HG03175 (cell line): ENCODE data around the gene ZBTB2.
"Not testable (repeated sequence)": the region's sequence is repeated elsewhere in the genome, so short reads cannot be mapped to it uniquely, and the experiment has no call there.

ENCODE experiments used
- ATAC-seq: cut with Tn5 transposase; IDR thresholded peaks from one replicate; pipeline ENCODE4 v1.9.1; 2021; ENCODE audit warnings: mild to moderate bottlenecking, moderate library complexity; ENCODE audit not compliant: unreplicated experiment

Gene ZBTB2

DNA sequence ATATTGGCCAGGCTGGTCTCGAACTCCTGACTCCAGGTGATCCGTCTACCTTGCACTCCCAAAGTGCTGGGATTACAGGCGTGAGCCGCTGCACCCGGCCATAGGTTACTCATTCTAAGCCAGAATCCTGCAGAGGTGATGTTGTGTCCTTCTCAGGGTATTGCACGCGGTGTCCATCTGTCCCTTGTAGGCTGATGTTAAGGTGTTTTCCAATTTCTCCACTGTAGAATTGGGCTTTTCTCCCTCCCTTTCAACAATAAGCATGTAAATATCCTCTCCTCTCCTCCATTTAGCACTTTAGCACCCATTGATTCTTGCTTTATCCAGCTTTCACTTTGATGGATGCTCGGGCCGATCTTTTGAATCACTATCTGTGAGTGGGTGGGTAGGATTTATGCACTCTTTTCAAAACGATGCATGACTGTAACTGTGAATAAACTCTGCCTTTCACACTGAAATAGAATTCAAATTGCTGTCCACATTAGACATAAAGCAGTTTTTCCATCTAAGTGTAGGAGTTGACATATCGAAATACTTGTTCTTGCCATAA is 52.6 kb downstream of the ZBTB2 start:
- no peak for ATAC-seq

DNA sequence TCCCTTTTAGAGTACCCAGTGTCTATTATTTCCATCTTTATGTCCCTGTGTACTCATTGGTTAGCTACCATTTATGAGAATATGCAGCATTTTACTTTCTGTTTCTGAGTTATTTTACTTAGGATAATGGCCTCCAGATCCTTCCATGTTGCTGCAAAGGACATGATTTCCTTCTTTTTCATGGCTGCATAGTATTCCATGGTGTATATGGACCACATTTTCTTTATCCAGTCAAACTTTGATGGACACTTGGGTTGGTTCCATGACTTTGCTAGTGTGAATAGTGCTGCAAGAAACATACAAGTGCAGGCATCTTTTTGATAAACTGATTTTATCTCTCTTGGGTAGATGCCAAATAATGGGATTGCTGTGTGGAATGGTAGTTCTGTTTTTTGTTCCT is 55.4 kb downstream of the ZBTB2 start:
- no peak for ATAC-seq

DNA sequence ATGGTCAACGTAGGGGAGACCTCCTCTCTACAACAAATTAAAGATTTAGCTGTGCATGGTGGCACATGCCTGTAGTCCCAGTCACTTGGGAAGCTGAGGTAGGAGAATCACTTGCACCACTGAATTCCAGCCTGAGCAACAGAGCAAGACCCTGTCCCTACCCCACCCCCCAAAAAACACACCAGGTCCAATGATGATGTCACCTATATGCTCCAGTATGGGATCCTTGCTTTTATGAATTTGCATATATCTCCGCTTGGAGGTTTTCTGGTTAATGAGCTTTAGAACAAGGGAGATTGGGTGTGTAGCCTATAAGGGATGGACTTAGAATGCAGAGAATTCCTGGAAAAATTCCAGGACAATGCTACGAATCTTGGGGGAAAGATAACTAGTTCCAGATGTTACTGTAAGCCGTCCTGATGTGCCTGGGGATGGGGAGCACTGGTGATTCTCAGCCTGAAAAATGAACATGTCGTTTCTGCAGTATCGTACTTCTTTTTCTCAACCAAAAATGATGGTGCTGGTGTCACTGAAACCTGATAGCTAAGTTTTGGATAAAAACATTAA is 61.1 kb downstream of the ZBTB2 start:
- no peak for ATAC-seq

DNA sequence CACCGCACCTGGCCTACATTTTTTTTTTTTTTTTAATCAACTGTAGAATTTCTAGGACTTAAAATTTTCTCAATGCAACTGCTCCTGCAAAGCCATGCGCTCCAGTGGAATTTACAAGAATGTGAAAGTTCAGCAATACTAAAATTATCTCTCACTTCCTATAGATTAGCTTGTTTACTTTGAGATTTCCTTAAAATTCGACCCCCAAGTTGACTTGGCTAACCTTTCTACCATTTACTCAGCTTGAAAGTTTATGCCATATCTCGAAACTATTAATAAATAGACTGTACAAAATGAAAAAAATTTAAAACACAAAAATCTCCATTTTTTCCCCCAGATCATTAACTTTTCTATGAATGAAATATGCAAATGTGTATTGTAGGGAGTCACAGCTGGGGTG is 64.3 kb downstream of the ZBTB2 start:
- ATAC-seq = no peak

DNA sequence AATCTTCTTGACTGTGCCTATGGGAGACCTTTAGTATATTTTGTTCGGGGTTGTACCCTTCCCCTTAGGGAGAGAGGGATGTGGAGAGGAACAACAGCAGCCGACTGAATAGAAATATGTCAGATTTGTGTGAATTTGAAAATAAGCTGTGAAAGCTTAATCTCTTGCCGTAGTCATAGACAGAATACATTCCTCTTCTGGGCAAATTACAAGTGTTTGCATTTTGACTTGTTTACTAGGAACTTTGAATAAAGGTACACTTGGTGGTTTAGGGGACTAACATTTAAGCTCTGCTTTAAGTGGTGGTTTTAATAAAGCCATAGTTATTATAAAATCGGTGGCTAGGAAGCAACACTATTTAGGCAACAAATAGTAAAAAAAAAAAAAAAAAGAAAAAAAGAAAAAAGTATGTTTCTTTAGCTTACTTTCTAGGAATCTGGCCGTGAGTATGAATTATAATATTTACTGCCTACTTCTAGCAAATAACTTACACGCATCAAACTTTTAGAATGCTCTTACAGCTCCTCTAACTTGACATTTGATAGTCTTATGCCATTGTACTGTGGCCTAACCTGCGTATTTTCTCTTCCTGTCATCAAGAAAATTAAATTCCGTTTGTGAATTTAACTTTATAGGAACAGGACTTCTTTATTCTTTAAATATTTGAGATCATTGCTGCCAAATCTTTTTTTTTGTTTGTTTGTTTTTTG is 65.1 kb downstream of the ZBTB2 start:
- no peak for ATAC-seq

DNA sequence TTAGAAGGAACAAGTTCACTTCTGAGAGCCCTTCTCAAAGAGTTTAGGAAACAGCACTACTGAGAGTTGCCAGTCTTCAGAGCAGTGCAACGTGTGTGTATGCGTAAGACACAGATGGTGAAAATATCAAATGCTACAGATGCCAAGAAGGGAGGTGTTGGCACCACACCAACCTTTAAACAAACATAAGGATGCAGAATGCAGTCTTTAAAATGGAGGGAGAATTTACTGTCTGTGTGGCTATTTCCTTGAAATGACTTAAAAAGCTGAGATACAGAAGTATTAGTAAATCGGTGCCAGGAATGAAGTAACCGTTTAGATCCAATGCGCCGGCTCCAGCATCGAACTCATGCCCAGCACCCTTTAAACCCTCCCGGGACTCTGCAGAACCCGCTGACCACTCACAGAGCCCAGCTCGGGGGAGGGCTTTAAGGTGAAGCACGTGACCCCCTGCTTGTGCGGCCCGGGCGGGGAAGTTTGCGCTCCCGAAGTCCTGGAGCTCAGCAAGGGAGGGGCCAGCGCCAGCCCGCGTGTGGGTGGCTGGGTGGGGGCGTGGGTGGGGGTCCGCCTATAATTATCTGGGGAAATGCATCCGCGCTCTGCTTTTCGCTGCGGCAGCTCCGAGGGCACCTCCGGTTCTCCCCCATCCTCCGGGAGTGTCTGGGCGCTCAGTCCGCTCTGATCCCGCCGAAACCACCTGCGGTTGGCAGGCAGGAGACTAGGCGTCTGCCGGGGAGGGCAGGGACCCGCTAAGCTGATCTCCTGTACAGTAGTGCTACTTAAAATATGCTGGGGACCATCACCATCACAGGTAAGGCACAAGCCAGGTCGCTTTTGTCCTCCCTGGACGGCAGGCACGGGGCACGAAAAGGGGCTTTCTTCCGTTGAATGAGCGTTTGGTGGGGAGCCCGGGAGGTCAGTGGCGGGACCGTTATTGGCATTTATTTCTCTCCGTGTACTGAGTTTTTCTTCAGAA is 66.0 kb downstream of the ZBTB2 start:
- no peak for ATAC-seq

DNA sequence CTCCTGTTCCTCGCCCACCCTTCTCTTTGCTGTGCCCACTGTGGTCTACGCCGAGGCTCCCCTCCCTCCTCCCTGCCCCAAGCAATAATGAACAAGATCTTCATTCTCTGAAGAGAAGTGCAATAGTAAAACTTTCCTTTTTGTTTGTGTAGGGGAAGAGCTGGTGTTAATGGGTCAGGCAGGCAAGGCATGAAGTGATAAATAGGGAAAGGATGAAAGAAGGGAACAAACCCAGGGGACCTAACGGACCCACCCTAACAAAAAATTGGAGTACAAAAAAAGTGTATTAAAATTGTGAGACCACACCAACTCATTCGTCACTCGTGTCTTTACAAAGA is 66.9 kb downstream of the ZBTB2 start:
- ATAC-seq = peak; percentile 10

DNA sequence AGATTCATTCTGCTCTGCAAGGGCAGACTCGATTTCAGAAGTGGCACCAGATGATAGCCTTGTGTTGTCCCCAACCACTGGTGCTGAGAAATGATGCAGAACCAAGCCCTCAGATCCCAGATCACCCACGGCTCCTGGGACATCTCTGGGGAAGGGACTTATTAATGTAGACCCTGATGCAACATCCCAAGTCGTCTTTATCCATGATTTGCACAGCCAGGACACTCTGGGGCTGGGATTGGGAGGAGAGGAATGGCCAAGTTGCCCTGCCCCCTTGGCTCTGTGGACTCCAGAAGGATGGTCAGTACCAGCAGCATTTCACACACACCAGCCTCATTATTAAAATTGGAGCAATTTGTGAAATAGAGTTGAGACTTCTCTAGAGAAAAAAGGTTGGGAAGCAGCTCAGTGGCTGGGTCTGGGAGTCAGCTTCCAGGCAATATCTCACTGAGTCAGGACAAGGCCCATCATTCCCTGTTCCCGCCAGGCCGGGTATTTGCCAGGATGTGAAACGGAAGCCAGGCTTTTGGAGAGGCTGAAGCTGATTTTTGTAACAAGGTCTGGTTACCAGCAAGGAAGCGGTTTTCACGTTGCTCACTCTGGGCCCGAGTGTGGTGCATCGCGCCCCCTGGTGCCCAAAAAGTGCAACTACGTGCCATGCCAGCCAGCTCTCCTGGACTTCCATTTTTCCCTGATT is 67.4 kb downstream of the ZBTB2 start:
- ATAC-seq = peak; percentile 86

DNA sequence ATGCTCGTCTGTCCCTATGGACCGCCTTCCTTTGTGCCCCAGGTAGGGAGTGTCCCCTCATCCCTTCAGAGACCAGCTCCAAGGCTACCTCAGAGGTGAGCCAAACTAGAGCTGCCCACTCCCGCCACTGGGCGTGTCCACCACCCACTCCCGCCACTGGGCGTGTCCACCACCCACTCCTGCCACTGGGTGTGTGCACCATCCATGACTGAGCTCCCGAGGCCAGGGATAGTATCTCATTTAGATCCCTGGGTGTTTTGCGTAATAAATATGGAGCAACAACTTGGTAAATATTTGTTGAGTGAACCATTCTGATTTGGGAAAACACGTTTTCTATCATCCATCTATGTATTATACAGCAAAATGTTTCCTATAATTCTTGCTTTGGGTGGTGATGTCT is 68.8 kb downstream of the ZBTB2 start:
- ATAC-seq = no peak

DNA sequence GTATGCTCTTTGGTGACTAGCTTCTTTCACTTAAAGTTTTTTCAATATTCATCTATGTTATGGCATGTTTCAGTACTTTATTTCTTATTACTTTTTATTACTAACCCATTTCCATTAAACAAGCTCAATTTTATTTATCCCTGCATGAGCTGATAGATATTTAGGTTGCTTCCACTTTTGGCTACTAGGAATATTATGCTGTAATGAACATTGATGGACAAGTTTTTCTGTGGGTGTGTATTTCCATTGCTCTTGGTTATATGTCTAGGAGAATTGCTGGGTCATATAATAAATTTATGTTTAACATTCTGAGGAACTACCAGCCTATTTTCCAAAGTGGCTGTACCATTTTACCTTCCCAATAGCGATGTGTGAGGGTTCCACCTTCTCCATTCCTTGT is 69.9 kb downstream of the ZBTB2 start:
- no peak for ATAC-seq

DNA sequence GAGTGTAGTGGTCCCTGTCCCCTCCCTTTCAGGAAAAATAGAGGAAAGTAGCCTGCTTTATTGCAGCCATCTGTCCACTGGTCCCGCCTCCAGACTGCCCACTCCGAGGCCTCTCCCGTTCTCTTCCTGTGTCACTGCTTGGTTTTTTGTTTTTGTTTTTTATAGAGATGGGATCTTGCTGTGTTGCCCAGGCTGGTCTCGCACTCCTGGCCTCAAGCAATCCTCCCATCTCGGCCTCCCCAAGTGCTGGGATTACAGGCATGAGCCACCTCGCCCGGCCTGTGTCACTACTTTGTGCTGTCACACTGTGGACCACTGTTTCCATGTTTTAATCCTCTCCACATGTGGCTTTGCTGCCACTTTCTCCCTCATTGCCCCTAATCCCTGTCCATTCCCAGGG is 71.2 kb downstream of the ZBTB2 start:
- no peak for ATAC-seq

DNA sequence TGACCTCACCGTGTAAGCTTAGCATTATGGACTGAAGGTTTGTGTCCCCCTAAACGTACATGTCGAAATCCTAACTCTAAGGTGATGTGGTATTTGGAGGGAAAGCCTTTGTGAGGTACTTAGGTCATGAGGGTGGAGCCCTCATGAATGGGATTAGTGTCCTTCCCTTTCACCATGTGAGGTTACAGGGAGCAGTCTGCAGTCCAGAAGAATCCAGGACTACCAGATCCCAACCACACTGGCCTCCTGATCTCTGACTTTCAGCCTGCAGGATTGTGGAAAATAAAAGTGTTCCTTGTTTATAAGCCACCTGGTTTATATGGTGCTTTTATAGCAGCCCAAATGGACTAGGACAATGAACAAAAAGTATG is 73.4 kb downstream of the ZBTB2 start:
- ATAC-seq = no peak

DNA sequence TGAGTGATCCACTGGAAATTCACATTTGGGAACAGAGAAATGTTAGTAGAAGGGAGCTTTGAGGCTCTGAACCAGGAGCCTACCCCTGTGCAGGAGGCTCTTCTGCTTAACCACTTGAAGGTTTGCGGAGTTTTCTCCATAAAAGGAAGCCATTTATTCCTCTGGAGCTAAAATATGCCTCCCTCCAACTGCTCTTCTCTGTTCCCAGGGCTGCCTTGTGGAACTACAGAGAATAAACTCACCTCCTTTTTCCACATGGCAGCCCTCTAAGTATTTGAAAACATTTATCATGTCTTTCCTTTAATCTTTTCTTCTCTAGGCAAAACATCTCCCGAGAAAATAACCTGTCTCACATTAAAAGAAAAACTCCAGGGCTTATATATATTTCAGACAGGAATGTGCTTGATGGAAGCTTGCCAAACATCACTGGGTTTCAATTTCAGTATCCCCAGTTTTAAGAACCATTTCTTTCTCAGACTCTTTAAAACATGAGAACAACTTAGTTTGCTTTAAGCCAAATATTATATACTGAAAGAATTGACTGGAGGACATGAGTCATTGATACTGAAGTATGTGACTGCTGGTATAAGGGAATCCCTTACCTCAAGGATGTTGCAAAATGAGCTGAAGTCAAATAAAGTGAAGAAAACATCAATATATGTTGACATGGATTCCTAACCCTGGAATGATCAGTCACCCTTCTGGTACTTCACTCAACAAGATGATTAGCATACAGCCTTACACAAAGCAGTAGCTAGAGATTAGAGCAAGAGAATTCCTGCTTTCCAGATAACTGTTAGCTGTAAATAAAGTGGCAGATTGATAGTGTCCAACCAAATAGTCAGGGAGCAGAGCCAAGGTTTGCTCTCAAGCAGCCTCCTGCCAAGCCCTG is 74.0 kb downstream of the ZBTB2 start:
- ATAC-seq = no peak

DNA sequence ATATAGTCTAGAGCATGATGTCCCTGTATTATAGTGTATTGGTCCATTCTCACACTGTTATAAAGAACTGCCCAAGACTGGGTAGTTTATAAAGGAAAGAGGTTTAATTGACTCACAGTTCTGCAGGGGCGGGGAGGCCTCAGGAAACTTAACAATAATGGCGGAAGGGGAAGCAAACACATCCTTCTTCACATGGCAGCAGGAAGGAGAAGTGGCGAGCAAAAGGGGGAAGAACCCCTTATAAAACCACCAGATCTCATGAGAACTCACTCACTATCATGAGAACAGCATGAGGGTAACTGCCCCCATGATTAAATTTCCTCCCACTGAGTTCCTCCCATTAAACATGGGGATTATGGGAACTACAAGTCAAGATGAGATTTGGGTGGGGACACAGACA is 75.7 kb downstream of the ZBTB2 start:
- not testable (repeated sequence) for ATAC-seq
